GM19455 (cell line): ENCODE results near the gene E2F3.
"Not testable (repeated sequence)": the region's sequence is repeated elsewhere in the genome, so short reads cannot be mapped to it uniquely, and the experiment has no call there.

ENCODE experiments used
- ATAC-seq: cut with Tn5 transposase; IDR thresholded peaks from one replicate; pipeline ENCODE4 v1.9.1; 2021; ENCODE audit not compliant: unreplicated experiment

Gene E2F3

DNA sequence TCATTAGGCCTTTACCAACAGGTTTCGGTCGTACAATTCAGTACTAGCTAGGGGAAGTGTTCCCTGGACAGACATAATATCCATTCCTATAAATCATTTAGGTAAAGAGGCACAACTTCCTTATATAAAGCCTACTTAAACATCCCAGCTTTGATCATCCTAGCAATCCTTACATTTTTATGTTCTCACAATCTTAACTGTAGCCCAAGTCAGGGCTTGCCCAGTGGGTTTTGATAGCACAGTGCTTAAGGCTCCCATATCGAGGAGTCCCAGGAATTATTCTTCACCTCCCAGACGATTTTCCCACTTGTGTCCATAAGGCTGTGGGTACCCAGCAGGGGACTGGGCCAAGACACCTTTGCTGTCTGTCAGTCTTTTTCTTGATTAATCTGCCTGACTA lies 63.2 kb downstream of the E2F3 start:
- no peak for ATAC-seq

DNA sequence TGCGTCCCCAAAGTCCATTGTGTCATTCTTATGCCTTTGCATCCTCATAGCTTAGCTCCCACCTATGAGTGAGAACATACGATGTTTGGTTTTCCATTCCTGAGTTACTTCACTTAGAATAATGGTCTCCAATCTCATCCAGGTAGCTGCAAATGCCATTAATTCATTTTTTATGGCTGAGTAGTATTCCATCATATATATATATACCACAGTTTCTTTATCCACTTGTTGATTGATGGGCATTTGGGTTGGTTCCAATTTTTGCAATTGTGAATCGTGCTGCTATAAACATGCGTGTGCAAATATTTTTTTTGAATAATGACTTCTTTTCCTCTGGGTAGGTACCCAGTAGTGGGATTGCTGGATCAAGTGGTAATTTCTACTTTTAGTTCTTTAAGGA lies 63.9 kb downstream of the E2F3 start:
- not testable (repeated sequence) for ATAC-seq

DNA sequence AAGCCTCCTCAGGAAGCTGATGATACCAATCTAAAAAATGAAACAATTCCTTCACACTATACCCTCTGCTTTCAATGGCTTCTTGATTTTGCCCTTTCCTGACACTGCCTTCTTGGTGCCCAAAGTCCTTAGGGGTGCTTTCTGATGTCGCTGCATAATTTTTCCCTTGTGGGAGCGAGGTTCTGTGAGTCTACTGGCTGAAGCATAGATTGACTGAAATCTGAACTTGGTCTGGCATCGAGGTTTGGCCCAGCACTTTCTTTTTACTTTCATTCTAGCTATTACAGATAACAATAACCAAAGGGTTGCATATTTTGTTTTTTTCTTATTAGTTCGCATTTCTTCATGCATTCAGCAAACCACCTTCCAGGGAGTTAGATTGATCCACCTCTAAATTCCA lies 65.8 kb downstream of the E2F3 start:
- ATAC-seq: peak; percentile 67

DNA sequence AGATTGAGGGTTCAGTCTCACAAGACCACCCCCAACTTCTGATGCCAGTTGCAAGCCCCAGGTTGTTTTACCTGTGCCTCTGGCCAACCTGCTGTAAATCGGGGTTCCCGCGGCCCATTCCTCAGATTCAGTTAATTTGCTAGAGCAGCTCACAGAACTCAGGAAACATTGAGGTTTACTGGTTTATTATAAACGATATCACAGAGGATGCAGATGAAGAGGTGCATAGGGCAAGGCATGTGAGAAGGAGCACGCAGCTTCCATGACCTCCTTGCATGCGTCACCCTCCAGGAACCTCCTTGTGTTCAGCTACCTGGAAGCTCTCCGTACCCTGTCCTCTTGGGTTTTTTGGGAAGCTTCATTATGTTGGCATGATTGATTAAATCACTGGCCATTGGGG lies 66.5 kb downstream of the E2F3 start:
- no peak for ATAC-seq

DNA sequence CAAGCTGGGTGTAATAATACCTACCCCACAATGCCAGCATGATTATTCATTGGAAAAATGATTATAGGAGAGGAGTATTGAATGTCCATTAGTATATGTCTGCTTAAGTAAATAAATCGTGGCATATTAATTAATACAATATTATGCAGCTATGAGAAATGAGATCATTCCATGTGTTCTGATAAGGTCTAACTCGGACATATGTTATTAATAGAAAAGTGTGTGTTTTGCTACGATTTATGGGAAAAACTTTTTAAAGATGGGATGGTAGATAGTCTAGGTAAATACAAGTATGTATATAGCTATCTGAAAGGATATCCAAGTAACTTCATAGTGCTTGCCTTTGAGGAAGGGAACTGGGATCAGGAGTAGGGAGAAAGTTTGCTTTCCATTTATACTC lies 71.1 kb downstream of the E2F3 start:
- no peak for ATAC-seq

DNA sequence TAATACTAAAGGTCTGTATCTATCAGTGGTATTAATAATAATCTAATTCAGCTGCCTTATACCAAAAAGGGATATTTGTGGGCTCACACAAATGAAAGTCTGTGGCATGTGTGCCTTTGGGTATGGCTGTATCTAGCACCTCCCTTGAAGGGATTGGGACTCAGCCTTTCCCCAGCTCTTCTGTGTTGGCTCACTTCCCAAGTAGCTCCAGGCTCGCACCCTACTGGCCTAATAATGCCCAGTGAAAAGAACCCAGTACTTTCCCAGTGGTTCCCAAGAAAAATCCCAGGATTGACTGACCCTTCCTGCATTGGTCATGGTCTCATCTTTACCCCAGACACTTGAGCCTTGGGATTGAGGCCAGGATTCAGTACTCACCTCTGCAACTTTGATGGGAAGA lies 71.8 kb downstream of the E2F3 start:
- ATAC-seq: no peak

DNA sequence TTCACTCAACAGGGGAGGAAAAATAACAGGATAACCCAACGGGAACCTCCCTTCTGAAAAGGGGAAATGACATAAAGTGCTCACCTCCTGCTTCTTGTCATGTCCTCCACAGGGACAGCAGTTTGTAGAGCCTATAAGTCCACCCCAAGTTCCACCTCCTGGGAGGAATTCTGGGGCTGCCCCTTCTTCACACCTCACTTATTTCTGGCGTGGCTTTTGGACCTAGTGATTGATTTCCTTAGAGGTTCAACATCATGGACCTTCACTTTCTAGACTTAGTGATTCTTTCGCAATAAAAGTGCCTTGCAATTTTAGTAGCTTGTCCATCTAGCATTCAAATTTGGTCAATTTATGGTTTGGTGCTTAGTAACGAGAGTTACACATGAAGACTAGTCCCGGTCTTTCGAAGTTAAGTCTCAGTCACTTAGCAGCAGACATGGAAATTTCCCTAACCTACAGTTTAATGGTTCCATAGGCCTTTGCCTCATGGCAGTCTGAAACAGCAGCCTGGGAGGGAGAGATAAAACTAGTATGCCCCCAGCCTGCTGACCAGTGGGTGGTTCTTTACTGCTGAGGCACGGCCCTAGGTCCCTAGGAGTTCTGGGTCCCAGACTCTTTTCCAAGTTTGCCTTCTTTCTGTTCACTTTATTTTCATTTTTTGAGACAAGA lies 73.3 kb downstream of the E2F3 start:
- ATAC-seq: no peak

DNA sequence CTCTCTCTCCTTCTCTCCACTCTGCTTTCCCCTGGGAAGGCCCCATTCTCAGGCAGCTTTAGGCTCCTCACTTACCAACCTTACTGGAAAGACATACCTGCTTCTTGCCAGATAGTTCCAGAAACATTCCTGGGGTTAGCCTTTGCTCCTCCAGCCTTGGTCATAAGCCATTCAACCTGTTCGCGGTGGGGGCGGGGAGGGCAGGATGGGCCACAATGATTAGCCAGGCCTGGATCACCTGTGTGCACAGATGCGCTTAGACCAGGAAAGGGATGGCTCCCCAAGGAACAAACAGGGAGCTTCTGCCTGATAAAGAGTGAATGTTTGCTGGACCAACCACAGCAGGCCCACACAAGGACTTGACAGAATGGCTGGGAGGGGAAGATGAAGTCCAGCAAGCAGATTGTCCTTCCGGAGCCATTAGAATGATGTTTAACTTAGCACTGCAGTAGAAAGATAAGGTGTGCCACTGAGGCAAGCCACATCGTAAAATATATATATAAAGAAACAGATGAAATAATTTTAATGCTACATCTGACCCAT lies 74.9 kb downstream of the E2F3 start:
- ATAC-seq: no peak

DNA sequence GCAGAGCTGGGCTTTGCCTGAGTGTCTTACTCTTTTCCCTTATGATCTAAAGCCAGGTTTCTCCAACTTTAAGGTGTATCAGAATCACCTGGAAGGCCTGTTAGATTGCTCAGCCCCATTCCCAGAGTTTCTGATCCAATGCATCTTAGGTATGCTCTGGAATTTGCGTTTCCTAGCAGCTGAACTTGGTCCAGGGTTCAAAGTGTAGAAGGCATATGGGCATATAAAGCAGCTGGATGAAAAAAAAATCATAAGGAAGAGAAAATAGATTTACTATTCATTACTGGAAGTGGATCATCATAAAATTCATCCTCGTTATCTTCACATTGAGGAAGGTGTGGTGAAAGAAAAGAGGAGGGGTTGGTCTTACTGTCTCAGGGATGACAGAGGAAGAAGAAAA lies 75.8 kb downstream of the E2F3 start:
- no peak for ATAC-seq

DNA sequence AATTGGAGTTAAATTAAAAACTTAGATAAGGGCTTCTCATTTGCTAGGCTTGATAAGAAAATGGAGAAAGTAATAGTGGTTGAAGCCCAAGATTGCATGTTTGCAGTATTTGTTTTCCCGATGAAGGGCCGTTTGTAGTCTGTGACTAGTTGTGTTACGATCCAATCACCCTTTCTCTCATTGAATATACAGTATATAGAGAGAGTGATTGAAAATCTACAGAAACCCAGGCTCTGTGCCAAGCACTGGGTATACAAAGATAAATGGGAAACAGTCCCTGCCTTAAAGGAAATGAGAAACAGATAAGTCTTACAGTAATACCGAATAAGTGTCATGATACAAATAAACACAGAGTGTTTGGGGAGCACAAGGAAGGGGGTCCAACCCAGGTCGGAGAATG lies 77.4 kb downstream of the E2F3 start:
- no peak for ATAC-seq

DNA sequence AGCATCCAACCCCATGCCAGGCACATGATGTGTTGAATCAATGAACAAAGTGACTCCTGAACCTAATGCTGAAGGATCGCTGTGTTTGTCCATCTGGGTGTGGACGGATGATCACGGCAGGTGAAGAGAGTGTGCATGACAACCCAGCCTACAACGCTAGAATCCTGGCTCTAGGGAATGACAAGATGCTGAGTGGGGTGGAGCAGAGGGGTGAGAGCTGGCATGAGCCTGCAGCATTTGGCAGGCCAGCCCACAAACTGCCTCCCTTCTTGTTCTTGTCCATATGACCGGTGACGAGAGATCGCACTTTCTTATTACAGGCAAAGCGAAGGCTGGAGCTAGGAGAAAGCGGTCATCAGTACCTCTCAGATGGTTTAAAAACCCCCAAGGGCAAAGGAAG lies 77.8 kb downstream of the E2F3 start:
- ATAC-seq: no peak

DNA sequence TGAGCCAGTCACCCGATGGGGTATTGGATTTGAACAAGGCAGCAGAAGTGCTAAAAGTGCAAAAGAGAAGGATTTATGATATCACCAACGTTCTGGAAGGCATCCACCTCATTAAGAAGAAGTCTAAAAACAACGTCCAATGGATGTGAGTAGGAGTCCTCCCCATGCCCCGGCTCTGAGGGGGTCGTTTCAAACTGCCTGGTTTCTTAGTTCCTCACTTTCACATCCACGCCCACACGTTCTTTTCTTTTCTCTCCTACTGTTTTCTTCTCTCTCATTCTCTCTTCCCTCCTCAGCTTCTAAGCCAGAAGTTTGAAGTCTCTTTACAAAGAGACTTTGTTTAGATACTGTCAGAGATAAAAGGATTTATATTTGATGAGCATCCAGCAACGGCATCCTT lies 79.6 kb downstream of the E2F3 start:
- ATAC-seq: no peak

DNA sequence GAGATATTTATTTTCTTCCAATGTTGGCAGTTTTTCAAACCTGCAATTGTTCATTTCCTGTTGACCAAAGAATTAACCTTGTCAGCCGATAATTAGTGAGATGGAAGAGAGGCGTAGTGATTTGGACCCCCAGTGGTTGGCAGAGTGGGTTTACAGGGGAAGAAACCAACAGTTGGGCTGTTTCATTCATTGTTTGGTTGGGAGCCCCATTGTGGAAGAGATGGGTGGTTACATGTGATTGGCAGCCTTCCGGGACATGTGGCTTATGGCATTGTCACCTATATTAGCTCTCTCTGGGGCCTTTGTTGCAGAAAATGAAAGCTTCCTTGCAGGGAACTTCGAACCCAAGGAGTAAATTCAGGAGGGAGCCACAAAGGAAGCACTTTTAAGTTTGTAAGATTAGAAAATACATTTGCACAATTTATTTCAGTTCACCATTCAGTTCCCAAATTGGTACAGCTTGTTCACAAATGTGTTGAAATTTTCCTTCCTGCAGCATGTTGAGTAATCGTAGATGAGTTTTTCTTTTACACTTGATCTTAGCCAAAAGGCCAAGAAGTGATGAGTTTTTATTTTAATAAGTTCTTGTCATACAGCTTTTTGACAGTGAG lies 82.3 kb downstream of the E2F3 start:
- no peak for ATAC-seq

DNA sequence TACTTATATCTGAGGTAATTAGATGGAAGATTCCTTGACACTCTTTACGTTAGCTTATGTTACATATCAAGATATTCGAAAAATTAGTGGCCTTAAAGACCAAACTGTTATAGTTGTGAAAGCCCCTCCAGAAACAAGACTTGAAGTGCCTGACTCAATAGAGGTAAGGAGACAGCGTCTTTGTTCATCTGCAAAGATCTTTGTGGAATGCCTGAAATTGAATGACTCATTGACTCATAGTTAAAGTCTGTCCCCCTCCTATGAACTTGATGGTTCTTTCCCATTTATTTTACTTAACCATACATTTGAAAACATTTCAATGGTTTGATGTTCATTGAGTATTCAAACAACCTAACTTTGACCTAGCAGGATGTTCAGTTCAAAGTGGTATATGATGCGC lies 85.0 kb downstream of the E2F3 start:
- no peak for ATAC-seq

DNA sequence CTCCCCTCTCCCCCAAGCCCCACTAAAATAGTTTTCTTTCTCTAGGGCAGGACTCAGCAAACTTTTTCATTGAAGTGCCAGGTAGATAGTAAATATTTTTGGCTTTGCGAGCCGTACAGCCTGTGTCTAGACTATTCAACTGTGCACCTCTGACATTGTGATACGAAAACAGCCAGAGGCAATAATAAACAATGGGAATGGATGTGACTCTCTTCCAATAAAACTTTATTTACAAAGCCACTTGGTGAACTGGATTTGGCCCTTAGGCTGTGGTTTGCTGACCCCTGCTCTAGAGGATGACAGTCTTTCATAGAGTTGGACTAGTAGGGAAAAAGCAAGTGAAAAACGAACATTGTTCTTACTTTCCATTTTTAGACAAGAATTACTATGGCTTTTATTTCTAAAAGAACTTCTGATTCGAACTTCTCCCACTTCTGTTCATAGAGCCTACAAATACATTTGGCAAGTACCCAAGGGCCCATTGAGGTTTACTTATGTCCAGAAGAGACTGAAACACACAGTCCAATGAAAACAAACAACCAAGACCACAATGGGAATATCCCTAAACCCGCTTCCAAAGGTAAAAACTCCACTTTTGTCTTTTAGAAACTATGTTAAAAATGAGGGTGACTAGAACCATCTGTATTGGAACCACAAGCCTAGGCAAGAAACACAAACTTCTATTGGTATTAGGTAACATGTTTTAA lies 86.1 kb downstream of the E2F3 start:
- ATAC-seq: no peak

DNA sequence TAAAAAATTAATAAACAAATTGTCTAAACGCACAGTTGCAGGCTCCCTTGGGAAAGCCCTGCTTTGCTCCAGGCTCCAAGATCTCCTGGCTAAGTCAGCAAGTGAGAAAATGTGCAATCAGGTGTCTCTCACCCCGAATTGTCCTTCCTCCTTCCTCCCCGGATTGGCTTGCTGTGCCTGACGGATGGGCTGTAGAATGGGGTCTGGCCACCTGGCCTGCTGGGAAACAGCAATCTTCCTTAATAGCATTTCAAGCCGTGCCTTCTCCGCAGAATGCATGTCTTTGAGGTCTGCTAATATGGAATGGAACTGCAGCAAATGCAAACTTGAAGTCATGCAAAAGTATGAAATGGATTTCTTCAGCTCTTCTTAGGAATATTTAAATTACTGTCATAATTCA lies 88.9 kb downstream of the E2F3 start:
- no peak for ATAC-seq

DNA sequence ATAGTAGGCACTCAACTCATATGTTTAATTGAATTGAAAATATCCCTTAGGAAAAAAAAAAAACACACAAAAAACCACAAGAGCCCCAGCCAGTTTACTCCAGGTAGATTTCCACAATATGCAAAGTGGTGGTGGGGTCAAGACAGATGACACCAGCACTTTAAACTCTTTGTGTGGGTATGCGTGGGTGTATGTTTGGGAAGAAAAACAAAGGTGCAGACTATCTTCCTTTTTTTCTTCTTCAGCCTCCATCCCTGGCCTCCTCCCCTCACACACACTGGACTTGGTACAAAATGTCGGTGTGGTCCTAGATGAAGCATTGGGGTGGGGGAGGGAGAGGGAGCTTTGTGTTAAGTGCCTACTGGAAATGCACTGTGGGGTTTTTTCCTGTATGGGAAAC lies 90.4 kb downstream of the E2F3 start:
- no peak for ATAC-seq

DNA sequence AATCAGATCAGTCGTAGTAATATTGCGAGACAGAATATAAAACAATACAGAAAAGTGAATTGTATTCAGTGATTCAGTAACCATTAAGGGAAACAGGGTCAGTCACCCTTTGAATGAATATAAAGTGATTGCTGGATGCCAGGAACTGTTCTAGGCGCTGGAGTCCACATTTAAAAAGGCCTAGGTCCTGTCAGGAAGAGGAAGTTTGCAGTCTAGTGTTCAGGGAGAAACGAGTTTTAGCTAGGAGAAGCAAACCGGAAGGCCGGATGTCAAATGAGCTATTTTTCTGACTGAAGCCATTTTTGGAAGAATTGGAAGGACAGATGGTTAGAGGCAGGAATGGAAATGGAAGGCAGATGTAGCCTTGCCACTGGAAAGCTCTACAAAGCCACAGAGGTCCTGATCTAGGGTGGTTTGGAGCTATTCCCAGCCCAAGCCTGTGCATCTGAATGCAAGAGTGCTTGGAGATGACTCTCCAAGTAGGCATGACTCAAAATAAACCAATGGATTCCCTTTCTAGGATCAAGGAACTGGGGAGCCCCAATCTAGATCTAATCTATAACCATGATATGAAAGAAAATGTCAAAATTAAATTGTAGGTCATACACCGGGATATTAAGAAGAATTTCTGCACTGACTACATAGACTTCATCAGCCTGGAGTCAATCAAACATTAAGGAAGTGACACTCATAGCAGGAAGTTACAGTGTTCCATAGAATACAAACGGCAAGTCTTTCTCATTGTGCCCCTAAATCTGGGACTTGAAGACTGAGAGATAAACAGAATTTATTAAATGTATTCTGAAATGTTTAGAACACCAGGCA lies 95.7 kb downstream of the E2F3 start:
- ATAC-seq: no peak

DNA sequence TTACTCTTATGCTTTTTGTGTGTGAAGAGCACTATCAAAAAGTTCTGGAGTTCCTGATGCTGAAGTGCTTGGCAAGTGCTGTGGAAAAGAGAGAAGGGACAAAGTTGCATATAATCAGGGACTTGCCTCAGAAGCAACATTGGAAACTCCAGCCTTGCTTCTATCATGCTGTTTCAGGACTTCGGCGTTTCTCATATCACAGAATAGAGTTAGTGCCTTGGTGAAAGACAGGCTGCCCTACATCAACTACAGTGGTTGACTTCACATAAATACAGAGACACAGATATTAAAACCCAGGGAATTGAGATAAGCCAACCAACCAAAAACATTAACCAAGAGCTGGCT lies 96.3 kb downstream of the E2F3 start:
- no peak for ATAC-seq

DNA sequence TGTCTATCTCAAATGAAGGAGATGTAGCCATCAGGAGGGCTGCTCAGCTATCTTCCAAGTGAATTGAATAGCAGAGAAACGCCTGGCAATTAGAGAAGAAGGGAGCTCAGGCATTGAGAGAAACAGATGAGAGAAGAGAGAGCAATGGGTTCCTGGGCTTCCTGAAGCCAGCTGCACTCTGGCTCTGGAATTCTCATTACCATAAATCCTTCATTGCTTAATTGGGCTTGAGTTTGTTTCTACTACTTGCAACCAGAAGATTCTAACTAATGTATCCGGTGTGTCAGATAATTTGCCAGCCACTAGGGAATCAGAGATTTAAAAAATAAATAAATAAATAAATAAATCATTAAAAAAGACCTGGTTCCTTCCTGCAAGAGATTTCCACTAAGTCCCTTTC lies 107.5 kb downstream of the E2F3 start:
- ATAC-seq: no peak

DNA sequence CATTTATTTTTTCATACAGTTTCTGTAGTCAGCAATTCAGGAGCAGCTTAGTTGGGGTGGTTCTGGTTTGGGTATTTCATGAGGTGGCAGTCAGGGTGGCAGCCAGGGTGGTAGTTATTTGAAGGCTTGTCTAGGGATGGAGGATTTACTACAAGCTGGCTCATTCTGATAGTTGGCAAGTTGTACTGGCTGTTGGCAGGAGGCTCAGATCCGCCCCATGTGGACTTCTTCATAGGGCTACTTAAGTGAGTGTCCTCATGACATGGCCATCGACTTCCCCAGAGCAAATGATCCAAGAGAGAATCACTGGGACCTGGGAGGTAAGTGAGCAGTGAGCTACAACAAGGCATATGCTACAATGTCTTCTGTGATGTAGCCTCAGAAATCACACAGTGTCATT lies 110.2 kb downstream of the E2F3 start:
- ATAC-seq: no peak

DNA sequence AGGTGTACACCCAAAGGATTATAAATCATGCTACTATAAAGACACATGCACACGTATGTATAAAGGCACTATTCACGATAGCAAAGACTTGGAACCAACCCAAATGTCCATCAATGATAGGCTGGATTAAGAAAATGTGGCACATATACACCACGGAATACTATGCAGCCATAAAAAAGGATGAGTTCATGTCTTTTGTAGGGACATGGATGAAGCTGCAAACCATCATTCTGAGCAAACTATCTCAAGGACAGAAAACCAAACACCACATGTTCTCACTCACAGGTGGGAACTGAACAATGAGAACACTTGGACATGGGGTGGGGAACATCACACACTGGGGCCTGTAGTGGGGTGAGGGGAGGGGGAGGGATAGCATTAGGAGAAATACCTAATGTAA lies 123.5 kb downstream of the E2F3 start:
- ATAC-seq: not testable (repeated sequence)
